Endothelial cell of umbilical vein (primary cell): ENCODE data around the gene PKD1. TPM values are rescaled to one million over a fixed set of nuclear protein-coding genes. Genes with fewer than 3 reads are reported as not detected.

ENCODE experiments used
- BruUV-seq: library from RNA; stranded (reverse); fragments of 400-500 nt; replicated peaks from 2 replicates; lab custom pipeline; 2021; lab: Mats Ljungman, UMichigan
- CTCF ChIA-PET: fragments of 300-600, 350-600 bp; sonication (Branson Sonifier 250); formaldehyde crosslinking; loops from one replicate; lab custom pipeline; 2021; ENCODE audit warnings: antibody characterized with exemption, inconsistent platforms; lab: Charles Lee
- POLR2A ChIA-PET: fragments of 300-600, 350-600 bp; sonication (Branson Sonifier 250); formaldehyde crosslinking; loops from one replicate; lab custom pipeline; 2021; ENCODE audit warnings: antibody characterized with exemption, inconsistent platforms; lab: Charles Lee
- DNase-seq: peaks from one replicate; pipeline ENCODE4 v3.0.0-alpha.2; 2011; ENCODE audit warnings: low read depth, low spot score
- FAIRE-seq: peaks from 2 replicates; lab custom pipeline; 2011; peaks lifted over from hg19 to GRCh38; lab: Jason Lieb, UNC
- H2AFZ ChIP-seq: 2 replicates; pipeline ENCODE4 v1.6.0; 2012; ENCODE audit warnings: low read depth, low read length, control low read depth, inconsistent platforms
- H3K27ac ChIP-seq: 2 replicates; pipeline ENCODE4 v1.5.1; 2011; ENCODE audit warnings: low read depth, mild to moderate bottlenecking, control low read depth, low read length, moderate library complexity; ENCODE audit not compliant: insufficient read depth
- H3K27me3 ChIP-seq, 2 experiments: 2 replicates each; pipeline versions ENCODE4 v1.6.0 to v1.6.1; 2011; ENCODE audit warnings: low read length in 2 of 2, mixed read lengths in 1 of 2; ENCODE audit not compliant: control insufficient read depth in 2 of 2, insufficient read depth in 2 of 2
- H3K36me3 ChIP-seq, 2 experiments: 2 replicates in 1 of 2; 3 replicates in 1 of 2; pipeline ENCODE4 v1.5.1; 2011; ENCODE audit warnings: low read length in 2 of 2, mild to moderate bottlenecking in 1 of 2, moderate library complexity in 1 of 2; ENCODE audit not compliant: control insufficient read depth in 2 of 2, insufficient read depth in 2 of 2; ENCODE audit errors: extremely low read depth in 1 of 2
- H3K4me1 ChIP-seq: 3 replicates; pipeline ENCODE4 v1.5.1; 2011; ENCODE audit warnings: mild to moderate bottlenecking, low read length; ENCODE audit not compliant: control insufficient read depth, insufficient read depth; ENCODE audit errors: extremely low read depth
- H3K4me2 ChIP-seq: 2 replicates; pipeline ENCODE4 v1.6.1; 2011; ENCODE audit warnings: low read length, control low read depth, mixed read lengths; ENCODE audit not compliant: insufficient read depth
- H3K4me3 ChIP-seq, 3 experiments: fragments of 200-600 bp in 1 of 3; sonication (generic), shearing (Covaris generic) in 1 of 3; replicated peaks in 1 of 3; 2 replicates each; pipeline ENCODE4 v1.5.1; 2011 to 2016; ENCODE audit warnings: control low read depth in 3 of 3, low read length in 3 of 3, mild to moderate bottlenecking in 2 of 3, inconsistent platforms in 1 of 3, low read depth in 1 of 3, moderate library complexity in 1 of 3; ENCODE audit not compliant: insufficient read depth in 1 of 3
- H3K79me2 ChIP-seq: 2 replicates; pipeline ENCODE4 v1.6.0; 2012; ENCODE audit warnings: low read length, inconsistent platforms; ENCODE audit not compliant: control insufficient read depth, insufficient read depth
- H3K9ac ChIP-seq: replicated peaks from 2 replicates; pipeline ENCODE3; 2011; ENCODE audit warnings: low read length, control low read depth; ENCODE audit not compliant: insufficient read depth; ENCODE audit errors: extremely low read depth
- H3K9me1 ChIP-seq: replicated peaks from 3 replicates; pipeline ENCODE4 v1.6.0; 2011; ENCODE audit warnings: mild to moderate bottlenecking, low read length; ENCODE audit not compliant: control insufficient read depth, insufficient read depth; ENCODE audit errors: extremely low read depth
- H3K9me3 ChIP-seq: replicated peaks from 2 replicates; pipeline ENCODE4 v1.5.1; 2012; ENCODE audit warnings: low read length, inconsistent platforms; ENCODE audit not compliant: control insufficient read depth, insufficient read depth
- H4K20me1 ChIP-seq: replicated peaks from 2 replicates; pipeline ENCODE3; 2011; ENCODE audit warnings: mild to moderate bottlenecking, low read length; ENCODE audit not compliant: control insufficient read depth, insufficient read depth; ENCODE audit errors: extremely low read depth
- CTCF ChIP-seq, 2 donors: IDR thresholded peaks; 1 replicate in 1 of 2; 2 replicates in 1 of 2; pipeline ENCODE4 v1.5.1; 2011; ENCODE audit warnings: low read length in 2 of 2, mild to moderate bottlenecking in 2 of 2, moderate library complexity in 2 of 2, control low read depth in 1 of 2, inconsistent platforms in 1 of 2, low read depth in 1 of 2; ENCODE audit not compliant: insufficient read depth in 1 of 2; ENCODE audit errors: extremely low read depth in 1 of 2
- EZH2 ChIP-seq: IDR thresholded peaks from 2 replicates; pipeline ENCODE4 v1.6.1; 2012; ENCODE audit warnings: borderline replicate concordance, low read depth, mild to moderate bottlenecking, moderate library complexity, low read length, inconsistent platforms; ENCODE audit not compliant: severe bottlenecking
- FOS ChIP-seq: IDR thresholded peaks from 2 replicates; pipeline ENCODE4 v1.6.1; 2011; ENCODE audit warnings: mild to moderate bottlenecking, low read length, moderate library complexity, borderline replicate concordance; ENCODE audit not compliant: insufficient read depth
- GATA2 ChIP-seq: IDR thresholded peaks from 2 replicates; pipeline ENCODE4 v1.7.0; 2011; ENCODE audit warnings: low read depth, mild to moderate bottlenecking, moderate library complexity, mixed read lengths, low read length; ENCODE audit not compliant: insufficient read length, insufficient read depth
- JUN ChIP-seq: IDR thresholded peaks from 2 replicates; pipeline ENCODE4 v1.6.1; 2011; ENCODE audit warnings: borderline replicate concordance, low read depth; ENCODE audit not compliant: insufficient read length, insufficient read depth
- MAX ChIP-seq: IDR thresholded peaks from 2 replicates; pipeline ENCODE4 v1.6.1; 2011; ENCODE audit not compliant: insufficient read depth, insufficient read length
- MYC ChIP-seq: IDR thresholded peaks from one replicate; pipeline ENCODE4 v1.6.1; 2011; ENCODE audit warnings: mild to moderate bottlenecking, low read depth, low read length
- POLR2A ChIP-seq: IDR thresholded peaks from 2 replicates; pipeline ENCODE4 v1.6.1; 2012; ENCODE audit warnings: low read depth, mild to moderate bottlenecking, control low read depth, low read length
- POLR2AphosphoS5 ChIP-seq: IDR thresholded peaks from 2 replicates; pipeline ENCODE4 v1.6.1; 2012; ENCODE audit warnings: low read depth, mild to moderate bottlenecking, control low read depth, low read length, moderate library complexity; ENCODE audit not compliant: insufficient read depth
- dilution Hi-C: fragments of 300-500 bp; cut with MboI; formaldehyde crosslinking; loops from one replicate; pipeline ENCODE4 v1.15.0; 2019; ENCODE audit warnings: low sequenced_read_pairs; ENCODE audit not compliant: extremely low pct_ligation_motif_present
- intact Hi-C: fragments of 100-400 bp; cut with micrococcal nuclease; formaldehyde crosslinking; loops from one replicate; pipeline ENCODE4 v1.10.0; 2022
- polyA plus RNA-seq, 4 experiments: library from polyadenylated mRNA; depleted of rRNA in 3 of 4; stranded (reverse) in 3 of 4; unstranded in 1 of 4; fragments of >200 nt; gene quantifications; 2 replicates each; pipeline versions ENCODE4 v1.2.1 to v1.2.3, GENCODE V29; 2011 to 2012; ENCODE audit warnings: missing spikeins in 1 of 4
- total RNA-seq: library from RNA; stranded (reverse); gene quantifications from 2 replicates; pipeline ENCODE4 v1.2.3, GENCODE V29; 2021

The PKD1 gene
- total and polyA plus RNA-seq, 2 donors (not counting 3 experiments of a cell fraction or from before 2014, with no cell fraction given) = 52.5 to 102 TPM

- dilution Hi-C loops (loop anchor here (25.0 kb wide), 1 partner anchor 129 kb away; the partner anchor contains the start of genes NHERF2, NTHL1 and TSC2), intact Hi-C loops (no loop called here)
- POLR2A ChIA-PET = interaction anchor here (2.9 kb wide), 1 partner anchor 11 kb away, joined by 15 read pairs; the partner anchor contains the start of gene TRAF7
- no peak for FAIRE-seq
- Histone ChIP-seq H3K27me3 (no peaks in the 10 kb centered on the region), H3K4me3 (no peak overlapping the region), H3K27ac (no peak overlapping the region), H3K9me1 (no peaks in the 10 kb centered on the region), H2AFZ (no peak overlapping the region), H3K36me3 (peaks cover 5 to 29% of the 10 kb centered on the region in 2 experiments), H3K4me1 (peaks cover 15% of the 10 kb centered on the region), H3K4me2 (no peak overlapping the region), H3K9ac (no peak overlapping the region), H3K79me2 (peaks cover 59% of the 10 kb centered on the region), H4K20me1 (no peaks in the 10 kb centered on the region), H3K9me3 (no peaks in the 10 kb centered on the region)
- no peak for DNase-seq
- BruUV-seq = no TSS peak
- TF ChIP-seq EZH2 (no peak), MYC (no peak), FOS (no peak), CTCF (IDR thresholded peaks at IDR 0.05; ENCODE audit: extremely low read depth in 1 of 2, insufficient read depth in 1 of 2, low read depth in 1 of 2, low read length in 2 of 2) (no peak), JUN (no peak), GATA2 (no peak), MAX (no peak), POLR2AphosphoS5 (no peak), POLR2A (no peak)
- CTCF ChIA-PET = interaction anchor here (1.3 kb wide), 1 partner anchor 28 kb away, joined by 4 read pairs; no protein-coding TSS in a partner anchor
Observed at GRCh38 chr16:2166263-2167067, 30.8 kb upstream of the PKD1 start.
